B cell (primary cell): ENCODE measurements around the gene YOD1. TPM values are rescaled to one million over a fixed set of nuclear protein-coding genes. Genes with fewer than 3 reads are reported as not detected.

Experiments used
- ATAC-seq: fragments of 200-7000 bp; cut with Tn5 transposase; one replicate; pipeline ENCODE4 v1.10.0; 2021; ENCODE audit warnings: low read depth, mild to moderate bottlenecking, moderate number of reproducible peaks, moderate library complexity
- CTCF ChIA-PET: fragments of 350-600 bp; sonication (Branson Sonifier 250); formaldehyde crosslinking; loops from one replicate; lab custom pipeline; 2021; ENCODE audit warnings: antibody characterized with exemption, inconsistent platforms; lab: Charles Lee
- POLR2A ChIA-PET: fragments of 350-600 bp; sonication (Branson Sonifier 250); formaldehyde crosslinking; loops from one replicate; lab custom pipeline; 2021; ENCODE audit warnings: antibody characterized with exemption; lab: Charles Lee
- DNase-seq: peaks from one replicate; pipeline ENCODE4 v3.0.0; 2013
- H2AFZ ChIP-seq: 2 replicates; pipeline ENCODE4 v1.6.1; 2012; ENCODE audit warnings: mild to moderate bottlenecking, low read depth, low read length; ENCODE audit not compliant: insufficient read depth, poor library complexity, severe bottlenecking
- H3K27ac ChIP-seq, 2 donors: 1 replicate in 1 of 2; 2 replicates in 1 of 2; pipeline ENCODE4 v1.5.1; 2012 to 2013; ENCODE audit warnings: low read length in 2 of 2, mild to moderate bottlenecking in 2 of 2, moderate library complexity in 1 of 2
- H3K27me3 ChIP-seq, 4 experiments: fragments of 200-600 bp in 1 of 4; sonication (generic) in 1 of 4; replicated peaks in 1 of 4; 1 replicate in 2 of 4; 2 replicates in 2 of 4; pipeline versions ENCODE4 v1.6.1 to v1.7.0; 2013 to 2016; ENCODE audit warnings: low read length in 3 of 4, mild to moderate bottlenecking in 2 of 4, mixed read lengths in 1 of 4, moderate library complexity in 1 of 4; ENCODE audit not compliant: insufficient read depth in 4 of 4, control insufficient read depth in 3 of 4; ENCODE audit errors: control extremely low read depth in 1 of 4
- H3K36me3 ChIP-seq, 2 experiments: replicated peaks in 1 of 2; 1 replicate in 1 of 2; 2 replicates in 1 of 2; pipeline versions ENCODE4 v1.6.1 to v1.7.1; 2013; ENCODE audit warnings: low read length in 1 of 2; ENCODE audit not compliant: insufficient read depth in 2 of 2, control insufficient read depth in 1 of 2; ENCODE audit errors: control extremely low read depth in 1 of 2, extremely low read depth in 1 of 2
- H3K4me1 ChIP-seq, 2 donors: fragments of 200-600 bp in 1 of 2; sonication (generic) in 1 of 2; 1 replicate in 1 of 2; 2 replicates in 1 of 2; pipeline versions ENCODE4 v1.5.1 to v1.6.1; 2013 to 2017; ENCODE audit warnings: low read length in 2 of 2; ENCODE audit not compliant: control insufficient read depth in 2 of 2, insufficient read depth in 2 of 2
- H3K4me2 ChIP-seq: replicated peaks from 2 replicates; pipeline ENCODE3; 2012; ENCODE audit warnings: mild to moderate bottlenecking, low read depth, low read length; ENCODE audit not compliant: poor library complexity, severe bottlenecking
- H3K4me3 ChIP-seq, 5 experiments: fragments of 200-600 bp in 1 of 5; sonication (generic) in 1 of 5; 1 replicate in 3 of 5; 2 replicates in 2 of 5; pipeline versions ENCODE4 v1.5.1 to v1.7.0; 2011 to 2016; ENCODE audit warnings: low read length in 4 of 5, mild to moderate bottlenecking in 4 of 5, low read depth in 2 of 5, control low read depth in 1 of 5, moderate library complexity in 1 of 5; ENCODE audit not compliant: insufficient read depth in 1 of 5; ENCODE audit errors: control extremely low read depth in 1 of 5, extremely low read depth in 1 of 5
- H3K79me2 ChIP-seq: fragments of 200-600 bp; sonication (generic); one replicate; pipeline ENCODE4 v1.6.0; 2016; ENCODE audit warnings: low read length; ENCODE audit not compliant: control insufficient read depth, insufficient read depth
- H3K9ac ChIP-seq: fragments of 200-600 bp; sonication (generic); 2 replicates; pipeline ENCODE4 v1.6.1; 2017; ENCODE audit warnings: mild to moderate bottlenecking, low read length, moderate library complexity
- H3K9me3 ChIP-seq, 3 donors: one replicate each; pipeline versions ENCODE4 v1.6.1 to v1.7.1; 2013; ENCODE audit warnings: low read length in 2 of 3; ENCODE audit not compliant: control insufficient read depth in 2 of 3, insufficient read depth in 1 of 3; ENCODE audit errors: control extremely low read depth in 1 of 3
- H4K20me1 ChIP-seq: 2 replicates; pipeline ENCODE4 v1.6.0; 2012; ENCODE audit warnings: mild to moderate bottlenecking, low read length; ENCODE audit not compliant: insufficient read depth, control insufficient read depth, poor library complexity, severe bottlenecking
- H3K27ac Mint-ChIP-seq: one replicate; pipeline ENCODE4 v1.8.0; 2021; ENCODE audit warnings: mixed read lengths
- H3K27me3 Mint-ChIP-seq: one replicate; pipeline ENCODE4 v1.8.0; 2021; ENCODE audit warnings: mixed read lengths
- H3K4me1 Mint-ChIP-seq: one replicate; pipeline ENCODE4 v1.8.0; 2021; ENCODE audit warnings: mixed read lengths
- H3K4me3 Mint-ChIP-seq: one replicate; pipeline ENCODE4 v1.8.0; 2021; ENCODE audit warnings: mixed read lengths
- H3K9me3 Mint-ChIP-seq: one replicate; pipeline ENCODE4 v1.8.0; 2022; ENCODE audit warnings: mixed read lengths; ENCODE audit not compliant: insufficient read depth
- EZH2 ChIP-seq: IDR thresholded peaks from 2 replicates; pipeline ENCODE4 v1.6.1; 2012; ENCODE audit warnings: borderline replicate concordance, low read depth, mild to moderate bottlenecking, moderate library complexity, low read length; ENCODE audit not compliant: insufficient read depth, poor library complexity, severe bottlenecking
- whole genome bisulfite sequencing: methylation state at CpG from one replicate; pipeline ENCODE4 v1.1.5; 2013; ENCODE audit warnings: missing lambda C conversion rate; ENCODE audit not compliant: insufficient coverage; 5-methylcytosine and 5-hydroxymethylcytosine counted together
- intact Hi-C: fragments of 100-400 bp; cut with micrococcal nuclease; formaldehyde crosslinking; loops from one replicate; pipeline ENCODE4 v1.10.0; 2022
- polyA plus RNA-seq: library from polyadenylated mRNA; depleted of rRNA; stranded (reverse); fragments of >200 nt; gene quantifications from 2 replicates; pipeline ENCODE4 v1.2.3, GENCODE V29; 2012
- total RNA-seq, 2 donors: library from RNA; stranded (reverse); fragments of 120-200 nt in 1 of 2; gene quantifications; 1 replicate in 1 of 2; 2 replicates in 1 of 2; pipeline versions ENCODE4 v1.2.3 to v1.2.4, GENCODE V29; 2013 to 2022
- TF ChIP-seq, protein P1 (sequence below): fragments of 200-600 bp; IDR thresholded peaks from one replicate; pipeline ENCODE4 v1.8.0; 2022; ENCODE audit warnings: antibody characterized with exemption, mild to moderate bottlenecking

The YOD1 gene
- total and polyA plus RNA-seq, 2 donors (not counting 1 experiment from before 2014, with no cell fraction given), result 2.3 to 9.4 TPM

DNA sequence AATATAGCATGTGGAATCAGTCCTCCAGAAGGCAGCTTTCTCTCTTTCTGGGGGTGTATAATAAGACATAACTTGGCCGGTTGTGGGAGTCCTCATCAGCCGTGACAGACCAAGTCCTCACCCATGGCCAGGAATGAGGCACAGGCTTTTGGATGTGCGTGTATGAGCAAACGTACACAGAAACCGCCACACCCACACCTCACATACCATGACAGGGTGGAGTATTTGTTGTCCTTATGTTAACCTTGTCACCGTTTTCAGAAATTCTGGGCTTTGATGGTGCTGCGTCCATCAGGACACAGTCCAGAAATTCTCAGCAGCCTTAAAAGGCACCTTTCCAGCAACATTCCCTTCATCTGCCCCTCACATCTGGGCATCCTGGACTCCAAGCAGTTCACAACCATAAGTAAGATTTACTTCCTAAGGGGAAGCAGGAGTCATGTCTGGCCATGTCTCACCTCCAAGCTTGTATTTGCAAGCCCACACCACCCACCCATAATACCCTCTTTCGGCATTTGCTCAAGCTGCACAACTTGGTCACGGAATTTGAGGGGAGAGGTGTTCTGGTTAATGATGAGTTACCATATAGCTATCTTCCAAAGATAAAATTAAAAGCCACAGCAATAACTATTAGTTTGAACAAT lies 30.8 kb downstream of the YOD1 start:
- Histone ChIP-seq H3K27me3 (peaks cover 0 to 13% (median 2%) of the 10 kb centered on the region in 4 experiments), H3K4me3 (no peak overlapping the region), H3K9me3 (no peaks in the 10 kb centered on the region), H3K4me2 (no peak overlapping the region), H3K9ac (no peak overlapping the region), H3K4me1 (no peaks in the 10 kb centered on the region), H2AFZ (no peak overlapping the region), H3K79me2 (no peaks in the 10 kb centered on the region), H3K27ac (no peak overlapping the region), H4K20me1 (no peaks in the 10 kb centered on the region), H3K36me3 (no peaks in the 10 kb centered on the region)
- H3K27ac Mint-ChIP-seq, result no peak overlapping the region
- 100% methylated on average over 2 of the region's 9 CpGs for WGBS
- no peak for ATAC-seq
- H3K4me1 Mint-ChIP-seq, result no peaks in the 10 kb centered on the region
- ChIA-PET POLR2A (no interaction called here), CTCF (interaction anchor here (1.3 kb wide), 1 partner anchor 16 kb away, joined by 3 read pairs; no protein-coding TSS in a partner anchor)
- DNase-seq, result no peak
- intact Hi-C loops, result no loop called here
- H3K9me3 Mint-ChIP-seq, result no peaks in the 10 kb centered on the region
- peaks cover 28% of the 10 kb centered on the region for H3K27me3 Mint-ChIP-seq
- no peak for TF ChIP-seq EZH2
- TF ChIP-seq, protein P1, sequence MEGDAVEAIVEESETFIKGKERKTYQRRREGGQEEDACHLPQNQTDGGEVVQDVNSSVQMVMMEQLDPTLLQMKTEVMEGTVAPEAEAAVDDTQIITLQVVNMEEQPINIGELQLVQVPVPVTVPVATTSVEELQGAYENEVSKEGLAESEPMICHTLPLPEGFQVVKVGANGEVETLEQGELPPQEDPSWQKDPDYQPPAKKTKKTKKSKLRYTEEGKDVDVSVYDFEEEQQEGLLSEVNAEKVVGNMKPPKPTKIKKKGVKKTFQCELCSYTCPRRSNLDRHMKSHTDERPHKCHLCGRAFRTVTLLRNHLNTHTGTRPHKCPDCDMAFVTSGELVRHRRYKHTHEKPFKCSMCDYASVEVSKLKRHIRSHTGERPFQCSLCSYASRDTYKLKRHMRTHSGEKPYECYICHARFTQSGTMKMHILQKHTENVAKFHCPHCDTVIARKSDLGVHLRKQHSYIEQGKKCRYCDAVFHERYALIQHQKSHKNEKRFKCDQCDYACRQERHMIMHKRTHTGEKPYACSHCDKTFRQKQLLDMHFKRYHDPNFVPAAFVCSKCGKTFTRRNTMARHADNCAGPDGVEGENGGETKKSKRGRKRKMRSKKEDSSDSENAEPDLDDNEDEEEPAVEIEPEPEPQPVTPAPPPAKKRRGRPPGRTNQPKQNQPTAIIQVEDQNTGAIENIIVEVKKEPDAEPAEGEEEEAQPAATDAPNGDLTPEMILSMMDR, result no peak
- no peak overlapping the region for H3K4me3 Mint-ChIP-seq

DNA sequence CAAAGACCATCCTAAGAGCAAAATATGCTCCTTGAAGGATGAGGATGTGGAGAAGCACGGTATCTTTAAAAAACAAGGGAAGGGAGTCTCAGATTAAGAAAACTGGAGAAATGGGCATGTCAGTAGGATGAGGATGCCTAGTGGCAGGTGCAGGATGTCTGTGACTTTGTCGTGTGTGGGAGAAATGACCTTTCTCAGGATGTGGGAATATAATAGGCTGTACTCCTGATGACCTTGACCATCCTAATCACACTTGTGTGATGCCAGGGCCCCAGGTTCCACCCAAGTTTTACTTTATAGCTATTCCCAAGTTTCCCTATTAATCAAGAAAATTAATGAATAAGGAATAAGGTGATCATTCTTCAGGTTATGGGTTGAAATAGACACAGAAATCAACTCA lies 31.3 kb downstream of the YOD1 start:
- ATAC-seq (no peak), DNase-seq (no peak)
- Histone ChIP-seq H4K20me1 (no peaks in the 10 kb centered on the region), H3K4me3 (no peak overlapping the region), H3K9ac (no peak overlapping the region), H3K36me3 (no peaks in the 10 kb centered on the region), H3K4me2 (no peak overlapping the region), H3K79me2 (no peaks in the 10 kb centered on the region), H3K9me3 (no peaks in the 10 kb centered on the region), H3K27me3 (peaks cover 0 to 13% (median 2%) of the 10 kb centered on the region in 4 experiments), H3K4me1 (no peaks in the 10 kb centered on the region), H2AFZ (no peak overlapping the region), H3K27ac (no peak overlapping the region)
- WGBS, result 67% methylated on average over 1 of the region's 2 CpGs
- Mint-ChIP-seq H3K4me3 (no peak overlapping the region), H3K4me1 (no peaks in the 10 kb centered on the region), H3K27ac (no peak overlapping the region), H3K9me3 (no peaks in the 10 kb centered on the region), H3K27me3 (peaks cover 33% of the 10 kb centered on the region)
- ChIA-PET CTCF (interaction anchor here (0.5 to 2.0 kb wide), 2 partner anchors 15 to 501 kb away, joined by 3 to 11 read pairs; no protein-coding TSS in a partner anchor), POLR2A (no interaction called here)
- TF ChIP-seq, protein P1, result no peak
- TF ChIP-seq EZH2, result no peak
- intact Hi-C loops, result no loop called here
